NCI-H146 treated with DMSO at 0.1 percent for 48 hours (cell line): ENCODE data around the gene KDM2A.

ENCODE experiments used
- DNase-seq: peaks from one replicate; lab custom pipeline; 2025; ENCODE audit not compliant: unreplicated experiment; lab: John Stamatoyannopoulos, UW

The KDM2A gene

DNA sequence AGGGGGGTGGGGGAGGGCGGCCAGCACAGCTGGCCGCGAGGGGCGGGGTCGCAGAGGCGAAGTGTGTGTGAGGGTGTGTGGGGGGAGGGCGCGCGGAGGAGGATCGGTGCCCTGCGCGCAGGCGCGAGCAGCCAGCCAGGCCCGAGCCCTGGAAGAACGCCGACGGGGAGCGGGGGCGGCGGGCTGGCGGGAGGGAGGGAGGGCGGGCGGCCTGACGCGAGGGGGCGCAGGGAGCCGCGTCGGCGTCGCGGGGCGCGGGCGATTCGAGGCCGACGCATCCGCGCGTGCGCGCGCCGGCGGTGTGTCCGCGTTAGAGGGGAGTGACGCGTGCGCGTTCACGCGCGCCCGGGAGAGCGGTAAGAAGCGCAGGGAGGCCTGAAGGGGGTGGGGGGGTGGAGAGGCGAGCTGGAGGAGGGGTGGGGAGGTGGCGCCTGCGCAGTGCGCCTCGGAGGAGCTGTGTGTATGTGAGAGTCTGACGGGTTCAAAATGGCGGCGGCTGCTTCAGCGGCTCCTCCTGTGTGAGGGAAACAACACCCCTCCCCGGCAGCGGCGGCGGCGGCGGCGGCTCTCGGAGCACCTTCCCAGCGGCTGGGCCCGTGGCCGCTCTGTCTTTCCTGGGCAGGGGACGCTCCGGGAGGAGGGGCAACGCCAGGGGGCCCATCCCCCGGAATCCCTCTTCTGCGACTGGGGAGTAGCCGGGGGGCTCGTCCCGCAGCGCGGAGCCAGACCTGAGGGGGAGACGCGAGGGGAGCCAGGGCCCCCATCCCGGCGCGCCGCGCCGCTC lies at the start of gene KDM2A:
Gene KDM2A (plus strand): TSS at position 463 of the 784 bp plus-strand sequence. CDS start 2,054 bp downstream, outside the sequence.
- DNase-seq: peak; percentile 91

DNA sequence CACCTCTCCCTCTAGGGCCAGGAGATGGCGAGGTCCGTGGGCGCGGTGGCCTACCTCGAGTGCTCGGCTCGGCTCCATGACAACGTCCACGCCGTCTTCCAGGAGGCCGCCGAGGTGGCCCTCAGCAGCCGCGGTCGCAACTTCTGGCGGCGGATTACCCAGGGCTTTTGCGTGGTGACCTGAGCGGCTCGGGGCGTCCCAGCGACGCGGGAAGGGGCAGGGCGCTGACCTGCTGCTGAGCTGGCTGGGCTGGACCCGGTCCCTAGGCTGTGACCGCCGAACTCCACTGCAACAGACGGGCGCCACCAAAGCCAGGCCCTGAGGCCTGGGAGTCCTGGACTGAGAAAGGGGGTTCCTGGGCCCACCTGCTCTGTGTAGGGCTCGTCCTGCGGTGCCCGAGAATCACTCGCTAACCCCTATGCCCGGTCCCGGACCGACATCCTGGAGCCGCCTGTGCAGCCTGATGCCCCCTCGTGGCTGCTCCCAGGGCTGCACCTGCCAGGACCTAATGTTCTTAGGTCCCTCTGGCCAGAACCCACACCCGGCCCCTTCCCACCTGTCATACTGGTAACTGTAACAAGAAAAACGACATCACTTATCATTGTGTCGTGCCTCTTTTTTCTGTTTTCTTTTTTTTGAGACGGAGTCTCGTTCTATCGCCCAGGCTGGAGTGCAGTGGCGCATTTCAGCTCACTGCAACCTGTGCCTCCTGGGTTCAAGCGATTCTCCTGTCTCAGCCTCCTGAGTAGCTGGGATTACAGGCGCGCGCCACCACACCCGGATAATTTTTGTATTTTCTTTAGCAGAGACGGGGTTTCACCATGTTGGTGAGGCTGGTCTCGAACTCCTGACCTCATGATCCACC lies 47.4 kb upstream of the KDM2A start:
- DNase-seq: no peak

DNA sequence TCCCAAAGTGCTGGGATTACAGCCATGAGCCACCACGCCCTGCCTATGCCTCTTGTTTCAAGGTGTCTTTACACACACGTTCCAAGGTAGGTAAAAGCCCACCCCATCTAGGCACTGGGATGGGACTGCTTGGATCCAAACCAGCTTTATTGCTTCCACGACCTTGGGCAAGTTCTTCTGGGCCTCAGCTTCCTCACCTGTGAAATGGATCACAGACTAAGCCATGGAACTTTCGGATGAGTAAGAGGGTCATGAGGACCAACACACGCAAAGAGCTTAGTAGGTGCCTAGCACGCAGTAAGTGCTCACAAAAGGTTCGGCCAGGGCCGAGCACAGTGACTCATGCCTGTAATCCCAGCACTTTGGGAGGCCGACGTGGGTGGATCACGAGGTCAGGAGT lies 46.8 kb upstream of the KDM2A start:
- no peak for DNase-seq

DNA sequence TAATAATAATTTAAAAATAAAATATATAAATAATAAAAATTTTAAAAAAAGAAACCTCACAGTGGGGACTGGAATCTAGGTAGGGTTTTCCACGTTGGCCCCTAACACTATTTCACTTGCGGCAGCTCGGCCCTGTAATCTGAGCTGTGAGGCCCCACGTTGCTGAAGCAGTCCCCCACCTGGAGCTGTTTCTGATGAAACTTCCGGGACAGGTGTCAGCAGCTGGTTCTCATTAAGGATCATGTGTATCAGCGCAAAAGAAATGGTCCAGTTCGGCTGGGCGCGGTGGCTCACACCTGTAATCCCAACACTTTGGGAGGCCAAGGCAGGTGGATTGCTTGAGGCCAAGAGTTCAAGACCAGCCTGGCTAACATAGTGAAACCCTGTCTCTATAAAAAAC lies 45.2 kb upstream of the KDM2A start:
- peak; percentile 27 for DNase-seq

DNA sequence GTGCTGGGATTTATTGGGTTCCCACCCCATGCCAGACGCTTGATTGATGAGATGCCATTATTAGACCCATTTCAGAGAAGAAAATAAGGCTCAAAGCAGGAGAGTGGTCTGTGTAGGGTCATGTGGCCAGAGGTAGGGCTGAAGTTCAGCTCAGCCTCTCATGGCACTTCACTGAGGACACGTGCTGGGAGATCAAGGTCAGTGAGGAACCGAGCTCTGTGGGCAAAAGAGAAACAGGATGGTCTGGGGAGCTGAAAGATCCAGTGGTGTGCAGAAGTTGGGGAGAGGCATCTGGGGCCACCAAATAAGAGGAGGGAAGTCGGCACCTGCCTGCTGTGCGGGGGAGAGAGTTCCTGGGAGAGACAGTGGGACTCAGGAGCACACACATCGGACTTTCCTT lies 42.9 kb upstream of the KDM2A start:
- DNase-seq: no peak

DNA sequence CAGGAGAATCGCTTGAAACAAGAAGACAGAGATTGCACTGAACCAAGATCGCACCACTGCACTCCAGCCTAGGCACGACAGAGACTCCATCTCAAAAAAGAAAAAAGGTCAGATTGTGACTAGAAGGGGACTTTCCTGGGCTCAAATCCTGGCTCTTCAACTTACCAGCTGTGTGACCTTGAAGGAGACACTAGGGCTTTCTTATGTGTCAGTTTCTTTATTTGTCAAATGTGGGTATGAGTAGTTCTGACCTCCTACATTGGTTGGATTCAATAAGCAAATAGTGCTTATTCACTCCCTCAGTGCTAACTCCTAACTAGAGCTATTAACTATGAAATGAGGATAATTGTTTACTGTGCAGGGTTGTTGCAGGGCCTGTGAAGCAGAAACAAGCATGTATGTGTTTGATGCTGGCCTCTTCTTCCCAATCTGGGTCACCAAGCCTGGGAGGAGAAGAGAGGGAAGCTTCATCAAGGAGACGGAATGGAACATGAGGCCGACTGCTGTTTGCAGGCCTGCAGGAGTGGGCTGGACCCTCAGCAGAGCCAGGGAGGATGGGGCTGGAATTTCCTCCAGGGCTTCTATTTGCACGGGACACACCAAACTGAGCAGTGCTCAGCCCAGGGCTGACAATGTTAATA lies 39.9 kb upstream of the KDM2A start:
- no peak for DNase-seq

DNA sequence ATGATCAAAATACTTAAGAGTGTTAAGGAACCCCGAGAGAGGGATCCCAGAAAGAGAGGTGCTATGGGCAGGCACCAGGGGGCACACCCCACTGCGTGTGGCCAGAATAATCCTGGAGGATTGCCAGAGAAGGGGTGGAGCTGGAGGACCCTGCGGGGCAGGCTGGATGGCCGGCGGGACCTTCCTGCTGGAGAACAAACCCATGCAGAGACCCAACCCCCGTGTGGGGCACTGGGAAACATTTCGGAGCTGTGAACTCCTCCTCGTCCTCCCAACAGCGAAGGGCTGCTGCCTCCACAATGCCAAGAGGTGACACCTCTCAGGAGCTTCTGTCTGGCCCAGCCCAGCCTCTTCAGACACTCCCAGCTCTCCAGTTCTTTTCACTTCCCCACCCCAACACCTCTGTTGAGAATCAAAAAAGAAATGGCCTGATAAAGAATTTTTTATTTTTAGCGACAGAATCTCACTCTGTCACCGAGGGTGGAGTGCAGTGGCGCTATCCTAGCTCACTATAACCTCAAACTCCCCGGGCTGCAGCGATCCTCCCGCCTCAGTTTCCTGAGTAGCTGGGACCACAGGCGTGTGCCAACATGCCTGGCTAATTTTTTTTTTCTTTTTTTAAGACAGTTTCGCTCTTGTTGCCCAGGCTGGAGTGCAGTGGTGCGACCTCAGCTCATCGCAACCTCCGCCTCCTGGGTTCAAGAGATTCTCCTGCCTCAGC lies 36.8 kb upstream of the KDM2A start:
- DNase-seq: no peak

DNA sequence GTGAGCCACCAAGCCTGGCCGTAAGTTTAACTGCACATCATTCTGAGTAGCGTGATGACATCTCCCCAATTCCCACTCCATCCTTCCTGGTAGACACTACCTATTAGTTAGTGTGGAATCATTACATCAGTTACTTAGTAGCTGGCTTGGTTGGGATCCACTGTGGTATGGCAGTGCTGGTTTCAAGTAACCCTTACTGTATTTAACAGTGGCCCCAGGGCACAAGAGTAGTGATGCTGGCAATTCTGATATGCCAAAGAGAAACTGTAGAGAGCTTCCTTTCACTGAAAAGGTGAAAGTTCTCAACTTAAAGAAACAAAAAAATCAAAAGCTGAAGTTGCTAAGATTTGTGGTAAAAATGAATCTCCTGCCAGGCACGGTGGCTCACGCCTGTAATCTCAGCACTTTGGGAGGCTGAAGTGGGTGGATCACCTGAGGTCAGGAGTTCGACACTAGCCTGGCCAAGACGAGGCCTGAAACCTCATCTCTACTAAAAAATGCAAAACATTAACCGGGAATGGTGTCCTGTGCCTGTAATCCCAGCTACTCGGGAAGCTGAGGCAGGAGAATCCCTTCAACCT lies 35.2 kb upstream of the KDM2A start:
- DNase-seq: no peak

DNA sequence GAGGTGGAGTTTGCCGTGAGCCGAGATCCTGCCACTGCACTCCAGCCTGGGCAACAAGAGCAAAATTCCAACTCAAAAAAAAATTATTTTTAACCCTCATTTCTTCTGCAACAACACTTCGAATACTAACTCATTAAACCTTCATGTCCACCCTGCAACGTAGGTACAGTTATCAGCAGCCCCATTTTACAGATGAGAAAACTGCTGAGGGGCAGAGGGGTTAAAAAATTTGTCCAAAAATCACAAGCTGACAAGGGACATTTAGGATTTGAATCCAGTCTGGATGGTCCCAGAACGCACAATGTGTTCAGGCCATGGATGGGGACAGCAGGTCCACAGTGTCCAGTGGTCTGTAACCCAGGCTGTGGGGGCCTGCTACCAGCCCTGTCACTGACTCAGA lies 33.4 kb upstream of the KDM2A start:
- DNase-seq: no peak

DNA sequence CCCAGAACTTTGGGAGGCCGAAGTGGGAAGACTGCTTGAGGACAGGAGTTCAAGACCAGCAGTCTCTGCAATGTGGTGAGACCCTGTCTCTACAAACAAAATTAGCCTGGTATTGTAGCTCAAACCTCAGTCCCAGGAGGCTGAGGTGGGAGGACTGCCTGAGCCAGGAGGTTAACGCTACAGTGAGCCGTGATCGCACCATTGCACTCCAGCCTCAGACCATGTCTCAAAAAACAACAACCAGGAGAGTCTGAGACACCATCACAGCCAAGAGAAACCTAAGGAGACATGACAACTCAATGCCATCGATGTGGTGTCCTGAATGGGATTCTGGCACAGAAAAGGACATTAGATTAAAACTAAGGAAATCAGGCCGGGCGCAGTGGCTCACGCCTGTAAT lies 28.3 kb upstream of the KDM2A start:
- DNase-seq: no peak

DNA sequence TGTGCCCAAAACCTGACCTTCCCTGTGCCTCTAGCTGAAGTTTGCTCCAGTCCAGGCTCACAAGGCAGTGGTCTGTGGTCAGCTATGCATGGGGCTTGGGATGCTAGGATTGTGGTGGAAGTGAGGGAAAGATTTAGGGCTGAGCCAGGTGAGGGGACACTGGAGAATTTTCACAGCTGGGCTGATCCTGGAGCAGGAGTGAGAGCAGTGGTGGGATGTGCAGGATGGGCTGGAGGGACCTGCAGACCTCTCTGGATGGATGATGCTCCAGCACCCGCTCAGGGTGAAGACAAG lies 23.9 kb upstream of the KDM2A start:
- no peak for DNase-seq

DNA sequence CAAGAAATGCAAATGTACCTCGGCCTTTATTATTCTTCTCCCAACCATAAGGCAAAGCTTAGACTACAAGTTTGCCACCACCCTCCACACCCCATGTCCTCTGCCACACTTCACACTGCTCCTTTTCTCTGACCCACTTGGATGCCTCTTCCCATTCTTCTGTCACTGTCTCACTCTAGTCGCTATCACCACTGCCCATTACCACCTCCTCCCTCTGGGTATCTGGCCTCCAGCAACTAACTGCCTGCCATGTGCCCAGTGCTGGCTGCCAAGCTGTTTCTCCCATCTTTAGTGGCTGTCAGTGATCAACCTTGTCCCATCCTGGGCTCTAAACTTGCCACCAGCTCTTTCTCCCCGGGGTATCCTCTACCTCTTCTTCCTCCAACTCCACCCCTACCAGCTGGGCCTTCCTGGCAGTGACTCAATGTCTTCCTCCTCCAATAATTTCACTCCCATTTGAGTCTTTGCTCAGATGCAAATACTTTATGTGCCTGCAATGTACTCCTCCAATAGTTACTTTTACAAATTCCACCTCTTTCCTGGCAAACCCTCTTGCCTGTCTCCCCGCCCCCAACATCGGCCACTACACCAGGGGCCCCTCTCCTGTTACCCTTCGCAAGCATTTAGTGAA lies 20.1 kb upstream of the KDM2A start:
- DNase-seq: no peak

DNA sequence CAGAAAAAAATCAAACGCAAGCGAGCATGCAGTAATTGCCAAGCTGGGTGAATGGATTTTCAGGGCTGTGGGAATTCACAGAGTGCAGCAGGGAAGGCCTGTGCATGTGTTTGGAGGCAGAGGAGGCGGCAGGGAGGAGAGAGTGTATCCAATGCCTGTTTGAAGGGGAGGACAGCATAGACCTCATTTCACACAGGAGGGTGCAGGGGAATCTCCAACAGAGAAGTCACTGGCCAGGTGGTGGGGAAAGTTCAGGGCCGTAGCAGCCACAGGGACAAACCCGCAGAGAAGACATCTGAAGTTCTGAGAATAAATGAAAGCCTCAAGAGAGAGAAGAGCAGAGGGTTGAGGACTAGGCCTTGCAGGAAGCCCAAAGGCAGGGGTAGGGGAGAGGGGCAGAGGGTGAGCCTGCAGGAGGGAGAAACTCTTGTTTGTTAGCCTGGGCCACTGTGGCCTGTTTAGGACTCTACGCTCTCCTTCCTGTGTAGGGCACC lies 19.2 kb upstream of the KDM2A start:
- no peak for DNase-seq

DNA sequence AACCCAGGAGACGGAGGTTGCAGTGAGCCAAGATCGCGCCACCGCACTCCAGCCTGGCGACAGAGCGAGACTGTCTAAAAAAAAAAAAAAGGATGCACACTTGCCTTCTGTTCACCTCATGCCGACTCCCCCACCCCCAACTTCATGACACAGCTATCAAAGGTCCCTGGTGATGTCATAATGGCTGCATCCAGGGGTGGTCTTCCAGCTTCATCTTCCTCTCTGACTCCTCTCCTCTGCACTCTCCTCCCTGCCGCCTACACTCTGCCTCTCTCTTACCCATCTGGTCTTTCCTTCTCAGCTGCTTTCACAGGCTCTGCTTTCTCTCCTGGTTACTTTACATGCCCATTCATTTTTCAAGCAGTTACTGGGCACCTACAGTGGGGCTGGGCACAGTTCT lies 16.4 kb upstream of the KDM2A start:
- no peak for DNase-seq

DNA sequence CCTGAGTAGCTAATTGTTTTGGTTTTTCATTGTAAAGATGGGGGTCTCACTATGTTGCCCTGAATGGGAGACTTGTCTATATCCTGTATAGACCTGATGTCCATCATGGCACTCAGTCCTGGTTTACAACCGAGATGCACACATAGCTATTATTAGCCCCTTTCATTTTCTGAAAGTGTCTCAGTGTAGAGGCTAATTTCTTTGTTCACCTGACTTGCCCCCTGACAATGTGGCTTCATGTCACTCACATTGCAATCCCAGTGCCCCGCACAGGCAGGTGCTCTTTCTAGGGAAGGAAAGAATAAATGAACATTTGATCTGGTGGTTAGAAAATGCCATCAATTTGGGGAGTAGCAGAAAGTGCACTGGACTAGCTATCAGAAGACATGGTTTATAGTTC lies 13.1 kb upstream of the KDM2A start:
- DNase-seq: no peak

DNA sequence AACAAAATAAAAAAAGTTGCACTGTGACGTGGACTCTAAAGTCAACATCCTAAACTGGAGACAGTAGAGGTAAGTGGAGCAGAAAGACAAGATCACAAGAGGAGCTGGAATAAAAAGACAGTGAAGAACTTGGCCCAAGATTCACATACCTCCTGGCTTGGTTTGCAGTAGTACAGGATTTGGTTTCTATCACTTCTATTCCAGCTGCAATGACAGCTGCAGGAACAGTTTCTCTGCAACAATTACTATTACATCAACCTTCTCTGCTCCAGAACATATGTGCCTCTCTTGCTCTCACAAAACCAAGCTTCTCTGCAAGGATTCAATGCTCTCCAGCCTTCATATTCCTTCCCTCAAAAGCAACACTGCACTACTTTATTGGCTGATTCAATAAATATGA lies 7.8 kb upstream of the KDM2A start:
- DNase-seq: no peak

DNA sequence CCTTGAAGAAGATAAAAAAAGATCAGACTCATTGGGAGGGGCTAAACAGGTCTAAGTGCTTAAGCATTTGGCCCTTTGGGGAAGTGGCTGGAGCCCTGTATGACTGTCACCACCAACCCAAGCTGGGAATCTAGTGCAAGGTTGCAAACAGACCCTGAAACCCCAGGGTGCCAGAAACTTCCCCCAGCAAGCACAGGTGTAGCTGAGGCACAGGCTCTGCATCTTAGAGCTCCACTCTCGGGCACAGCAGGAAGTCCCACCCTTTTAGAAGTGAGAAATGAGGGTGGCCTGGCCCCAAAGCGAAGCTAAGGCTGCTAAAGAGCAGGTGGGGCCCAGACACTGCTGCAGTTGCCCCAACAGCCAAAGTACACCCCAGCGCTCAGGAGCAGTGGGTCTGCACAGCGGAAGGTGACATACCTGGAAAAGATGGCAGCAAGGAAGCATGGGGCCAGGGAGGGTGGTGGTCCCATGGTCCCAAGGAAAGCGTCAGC lies 5.8 kb upstream of the KDM2A start:
- no peak for DNase-seq

DNA sequence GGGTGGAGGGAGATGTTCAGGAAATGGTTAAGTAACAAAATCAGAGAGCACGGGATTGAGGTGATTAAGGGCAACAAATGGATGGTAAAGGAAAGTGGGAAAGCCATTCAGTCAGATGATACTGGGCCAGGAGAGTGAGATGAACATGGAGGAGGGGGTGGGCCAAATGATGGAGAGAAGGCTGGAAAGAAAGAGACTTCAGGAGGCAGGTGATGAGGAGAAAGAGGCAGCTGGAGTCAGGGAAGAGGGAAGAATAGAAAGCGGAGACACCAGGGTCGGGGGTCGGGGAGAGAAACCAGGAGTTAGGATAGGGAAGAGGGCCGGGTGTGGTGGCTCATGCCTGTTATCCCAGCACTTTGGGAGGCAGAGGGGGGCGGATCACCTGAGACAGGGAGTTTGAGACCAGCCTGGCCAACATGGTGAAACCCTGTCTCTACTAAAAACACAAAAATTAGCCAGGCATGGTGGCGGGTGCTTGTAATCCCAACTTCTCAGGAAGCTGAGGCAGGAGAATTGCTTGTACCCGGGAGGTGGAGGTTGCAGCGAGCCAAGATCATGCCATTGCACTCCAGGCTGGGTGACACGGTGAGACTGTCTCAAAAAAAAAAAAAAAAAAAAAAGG lies 4.7 kb upstream of the KDM2A start:
- no peak for DNase-seq

DNA sequence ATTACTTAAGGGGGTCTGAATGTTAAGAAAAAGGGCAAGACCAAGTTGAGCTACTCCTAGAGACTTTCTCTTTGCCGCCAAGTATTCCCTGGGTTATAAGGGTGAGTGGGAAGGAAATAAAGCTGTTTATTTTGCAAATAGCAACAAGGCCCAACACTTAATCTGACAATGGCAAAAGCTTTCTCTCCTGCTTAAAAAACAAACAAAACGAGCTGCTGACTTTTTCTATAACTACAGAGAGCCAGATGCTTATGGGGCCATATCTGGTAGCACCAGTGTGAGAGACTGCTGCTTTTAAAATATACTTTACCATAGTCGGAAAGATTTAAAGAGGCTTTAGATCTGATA lies 2.3 kb upstream of the KDM2A start:
- no peak for DNase-seq

DNA sequence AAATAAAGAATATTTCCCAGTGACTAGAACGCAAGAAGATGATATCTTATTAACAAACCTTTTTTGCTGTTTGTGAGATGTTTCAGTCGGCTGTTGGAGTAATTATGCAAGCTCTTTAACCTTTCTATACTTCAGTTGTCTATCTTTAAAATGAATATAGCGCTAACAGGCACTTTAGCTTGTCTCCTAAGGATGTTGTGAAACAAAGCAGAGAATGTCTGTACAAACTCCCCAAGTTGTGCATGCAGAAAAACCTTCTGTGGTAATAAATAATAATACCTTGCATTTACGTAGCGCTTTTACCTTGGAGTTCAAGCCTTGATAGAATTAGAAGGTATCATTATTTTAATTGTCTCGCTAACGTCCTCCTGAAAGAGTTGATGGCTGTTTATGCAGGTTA lies 1.9 kb upstream of the KDM2A start:
- no peak for DNase-seq
